Measurements from ENCODE around the gene CRYGN.

DNA sequence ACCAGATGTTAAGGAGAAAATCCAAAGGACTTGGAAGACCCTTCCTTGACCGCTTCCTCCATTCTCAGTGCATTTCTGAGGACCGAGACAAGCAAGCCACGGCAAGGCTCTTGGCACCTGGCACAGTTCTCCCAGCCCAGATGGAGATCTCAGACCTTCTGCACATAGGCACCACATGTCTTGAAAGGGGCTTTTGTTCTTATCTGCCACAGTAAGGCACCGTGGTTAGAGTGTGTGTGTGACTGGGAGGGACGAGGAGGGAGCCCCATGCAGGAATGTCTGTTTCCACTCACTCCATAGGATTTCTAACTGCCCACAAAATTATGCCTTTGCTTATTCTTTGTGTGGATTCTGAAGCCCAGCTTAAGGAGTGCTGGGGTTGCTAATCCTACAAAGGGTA, 19.8 kb downstream of the CRYGN start:
- TF ChIP-seq, protein P1, sequence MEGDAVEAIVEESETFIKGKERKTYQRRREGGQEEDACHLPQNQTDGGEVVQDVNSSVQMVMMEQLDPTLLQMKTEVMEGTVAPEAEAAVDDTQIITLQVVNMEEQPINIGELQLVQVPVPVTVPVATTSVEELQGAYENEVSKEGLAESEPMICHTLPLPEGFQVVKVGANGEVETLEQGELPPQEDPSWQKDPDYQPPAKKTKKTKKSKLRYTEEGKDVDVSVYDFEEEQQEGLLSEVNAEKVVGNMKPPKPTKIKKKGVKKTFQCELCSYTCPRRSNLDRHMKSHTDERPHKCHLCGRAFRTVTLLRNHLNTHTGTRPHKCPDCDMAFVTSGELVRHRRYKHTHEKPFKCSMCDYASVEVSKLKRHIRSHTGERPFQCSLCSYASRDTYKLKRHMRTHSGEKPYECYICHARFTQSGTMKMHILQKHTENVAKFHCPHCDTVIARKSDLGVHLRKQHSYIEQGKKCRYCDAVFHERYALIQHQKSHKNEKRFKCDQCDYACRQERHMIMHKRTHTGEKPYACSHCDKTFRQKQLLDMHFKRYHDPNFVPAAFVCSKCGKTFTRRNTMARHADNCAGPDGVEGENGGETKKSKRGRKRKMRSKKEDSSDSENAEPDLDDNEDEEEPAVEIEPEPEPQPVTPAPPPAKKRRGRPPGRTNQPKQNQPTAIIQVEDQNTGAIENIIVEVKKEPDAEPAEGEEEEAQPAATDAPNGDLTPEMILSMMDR (IDR thresholded peaks at IDR 0.05), result no peak
- no peak for TF ChIP-seq POLR2AphosphoS5 (IDR thresholded peaks at IDR 0.05; ENCODE audit: insufficient read depth in 1 of 2, low read depth in 1 of 2)
